Fibroblast of lung (primary cell): ENCODE results near the gene RBMS1.

Experiments used
- CTCF ChIP-seq, 2 donors: IDR thresholded peaks in 1 of 2; conservative IDR thresholded peaks in 1 of 2; 1 replicate in 1 of 2; 2 replicates in 1 of 2; pipeline ENCODE4 v1.5.1; 2011 to 2012; ENCODE audit warnings: low read length in 2 of 2, control low read depth in 1 of 2, inconsistent platforms in 1 of 2, low read depth in 1 of 2, mild to moderate bottlenecking in 1 of 2
- EZH2 ChIP-seq: IDR thresholded peaks from 2 replicates; pipeline ENCODE4 v1.5.1; 2012; ENCODE audit warnings: low read length, control low read depth, mild to moderate bottlenecking; ENCODE audit errors: missing control alignments

GRCh38 chr2:160516547-160517365 lies 23.1 kb upstream of the RBMS1 start:
- TF ChIP-seq CTCF (conservative IDR thresholded peaks at IDR 0.05 in 1 of 2, IDR thresholded peaks at IDR 0.05 in 1 of 2; ENCODE audit: low read depth in 1 of 2, low read length in 2 of 2) (no peak), EZH2 (no peak)
